ENCODE data around the gene KLHL22. TPM values are rescaled to one million over a fixed set of nuclear protein-coding genes. Genes with fewer than 3 reads are reported as not detected.
"Not testable (repeated sequence)": the region's sequence is repeated elsewhere in the genome, so short reads cannot be mapped to it uniquely, and the experiment has no call there.

The KLHL22 gene
- total RNA-seq, 1 experiment from 2014 or later: 21.2 TPM

DNA sequence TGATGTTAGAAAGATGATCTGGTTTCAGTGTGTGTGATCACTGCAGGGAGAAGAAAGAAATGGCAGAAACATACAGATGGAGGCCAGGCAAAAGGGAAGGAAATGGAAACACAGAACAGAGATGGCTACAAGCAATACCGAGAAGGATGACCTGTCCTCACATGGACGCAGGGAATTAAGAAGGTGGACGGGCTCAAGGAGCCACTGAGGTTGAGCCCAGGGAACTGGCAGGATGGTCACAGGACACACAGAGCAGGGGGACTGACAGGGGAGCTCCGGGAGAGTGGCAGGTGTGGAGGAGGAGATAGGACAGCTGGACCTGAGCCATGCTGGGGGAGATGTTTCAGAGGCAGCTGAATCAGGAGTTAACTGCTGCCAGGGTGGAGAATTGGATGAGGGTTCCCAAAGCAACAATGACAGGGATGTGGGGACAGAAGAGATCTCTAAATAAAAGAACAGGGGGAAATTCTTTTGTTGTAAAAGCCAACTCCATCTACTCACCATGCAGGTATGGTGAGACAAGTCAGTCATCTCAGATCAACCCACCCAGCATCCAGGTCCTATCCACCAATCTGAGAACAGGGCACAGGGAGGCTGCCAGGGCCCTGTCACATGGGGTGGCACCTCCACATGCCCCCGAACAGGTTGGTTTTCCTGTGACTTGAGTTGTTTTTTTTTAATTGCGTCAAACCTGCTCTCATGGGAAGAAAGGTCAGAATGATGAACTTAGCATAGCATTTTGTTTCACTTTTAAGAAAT lies 26.3 kb downstream of the KLHL22 start:
- DNase-seq (ENCODE audit: low read depth): no peak

DNA sequence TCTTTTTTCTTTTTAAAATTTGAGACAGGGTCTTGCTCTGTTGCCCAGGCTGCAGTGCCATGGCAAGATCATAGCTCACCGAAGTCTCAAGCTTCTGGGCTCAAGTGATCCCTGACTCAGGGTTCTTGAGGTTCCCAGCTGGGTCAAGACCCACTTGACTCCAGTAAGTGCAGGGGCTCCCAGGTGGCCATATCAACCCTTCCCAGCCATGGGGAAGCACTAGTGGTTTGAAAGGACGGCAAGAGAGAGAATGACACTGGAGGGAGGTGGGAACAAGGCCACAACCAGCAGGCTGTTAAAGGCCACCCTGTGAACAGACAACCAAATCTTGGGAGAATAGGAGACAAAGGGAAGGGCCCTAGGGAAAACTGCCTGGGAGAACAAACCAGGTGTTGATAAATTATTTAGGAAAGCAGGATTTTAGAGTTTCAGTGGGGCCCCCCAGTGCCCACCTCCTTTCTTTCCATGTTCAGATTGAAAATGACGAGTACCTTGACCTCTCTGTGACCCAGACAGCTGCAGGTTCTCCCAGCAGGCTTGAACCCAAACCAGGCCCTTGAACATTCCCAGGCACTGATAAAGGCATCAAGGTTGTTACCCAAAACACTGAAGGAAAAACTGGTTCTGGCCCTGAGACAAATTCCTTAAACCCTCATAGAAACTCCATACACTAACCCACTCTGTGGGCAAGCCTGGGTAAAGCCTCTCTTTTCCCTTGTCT lies 28.8 kb downstream of the KLHL22 start:
- no peak for DNase-seq (ENCODE audit: low read depth)

DNA sequence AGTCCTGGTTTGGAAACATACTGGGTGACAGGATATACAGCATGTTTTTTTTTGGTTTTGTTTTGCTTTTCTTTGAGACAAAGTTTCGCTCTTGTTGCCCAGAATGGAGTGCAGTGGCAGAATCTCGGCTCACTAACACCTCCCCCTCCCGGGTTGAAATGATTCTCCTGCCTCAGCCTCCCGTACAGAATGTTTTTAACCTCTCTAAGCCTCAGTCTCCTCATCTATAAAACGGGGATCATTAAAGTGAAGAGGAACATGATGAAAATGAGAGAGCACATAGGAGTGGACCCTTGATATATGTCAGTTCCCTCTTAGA lies 29.9 kb downstream of the KLHL22 start:
- DNase-seq (ENCODE audit: low read depth): no peak

- no peak for DNase-seq (ENCODE audit: low read depth)
Measured at GRCh38 chr22:20464912-20465758, 30.5 kb downstream of the KLHL22 start.

DNA sequence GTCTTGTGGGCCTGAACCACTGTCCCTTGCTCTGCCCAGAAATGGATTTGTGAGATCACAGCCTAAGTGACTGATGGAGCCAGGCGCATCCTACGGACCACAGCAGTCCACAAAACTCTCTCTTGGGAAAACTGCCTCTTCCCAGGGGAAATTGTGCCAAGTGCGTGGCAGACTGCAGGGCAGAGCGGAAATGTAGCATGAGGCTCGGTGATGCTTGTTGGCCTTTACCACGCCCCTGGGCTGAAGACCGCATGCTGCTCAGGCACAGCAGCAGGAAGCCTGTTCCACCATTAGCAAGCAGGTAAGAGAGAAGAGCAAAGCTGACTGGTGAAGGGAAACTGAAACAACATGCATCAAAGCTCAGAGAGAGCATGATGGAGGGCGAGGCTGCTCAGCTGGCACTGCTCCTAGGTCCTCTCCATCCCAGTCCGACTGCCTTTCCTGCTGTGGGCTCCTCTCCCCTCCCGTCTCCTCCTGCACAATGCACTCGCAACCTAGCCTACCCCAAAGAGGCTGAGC lies 31.4 kb downstream of the KLHL22 start:
- no peak for DNase-seq (ENCODE audit: low read depth)

DNA sequence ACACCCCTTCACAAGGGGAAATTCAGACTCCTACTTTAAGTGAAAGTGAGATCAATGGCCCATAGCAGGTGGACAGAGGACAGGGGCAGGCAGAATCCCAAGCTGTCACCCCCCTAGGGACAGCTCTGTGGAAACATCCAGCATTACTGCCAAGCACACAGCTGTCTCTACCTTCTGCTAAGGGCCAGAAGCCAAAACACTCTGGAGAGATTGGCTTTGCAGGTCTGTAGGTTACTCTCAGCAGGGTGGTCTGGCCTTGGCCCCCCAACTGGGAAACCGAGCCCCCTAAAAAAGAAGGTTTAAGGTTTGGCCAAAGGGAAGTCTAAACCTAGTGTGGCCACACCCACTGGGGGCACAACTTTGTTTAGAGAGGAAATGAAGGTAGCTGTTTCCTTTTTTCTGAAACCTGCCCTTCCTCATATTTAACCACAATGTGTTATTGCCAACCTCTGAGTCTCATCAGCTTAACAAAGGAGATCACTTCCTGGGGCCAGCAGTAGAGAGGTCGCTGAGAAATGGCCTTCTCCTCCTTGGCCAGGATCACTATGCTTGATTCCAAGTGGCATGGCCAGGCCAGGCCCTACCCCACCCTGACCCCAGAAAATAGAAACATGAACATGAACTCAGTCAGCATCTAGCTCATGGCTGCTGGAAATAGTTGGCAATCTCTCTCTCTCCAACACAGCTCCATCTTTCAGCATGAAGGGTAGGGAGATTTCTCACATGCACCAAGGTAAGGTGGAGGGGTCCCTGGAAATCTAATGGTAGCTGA lies 32.1 kb downstream of the KLHL22 start:
- no peak for DNase-seq (ENCODE audit: low read depth)

DNA sequence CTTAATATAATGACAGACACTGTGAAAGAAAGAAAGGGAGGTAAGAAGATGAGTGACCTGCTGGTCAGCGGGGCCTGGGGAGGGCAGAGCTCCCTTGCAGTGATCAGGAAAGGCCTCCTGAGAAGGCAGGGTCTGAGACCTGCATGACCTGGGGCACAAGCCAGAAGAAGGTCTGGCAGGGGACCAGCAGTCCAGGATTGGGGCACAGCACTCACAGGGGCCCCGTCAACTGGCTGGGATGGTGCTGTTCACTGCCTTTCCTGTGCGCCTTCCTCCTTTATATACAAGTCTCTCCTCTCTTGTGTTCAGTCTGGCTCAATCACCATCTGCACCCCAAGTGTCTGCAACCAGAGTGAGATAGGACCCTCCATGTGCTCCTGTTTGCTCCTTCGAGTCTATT lies 35.7 kb downstream of the KLHL22 start:
- no peak for DNase-seq (ENCODE audit: low read depth)

- no peak for DNase-seq (ENCODE audit: low read depth)
Measured at GRCh38 chr22:20459152-20459542, 36.4 kb downstream of the KLHL22 start.

DNA sequence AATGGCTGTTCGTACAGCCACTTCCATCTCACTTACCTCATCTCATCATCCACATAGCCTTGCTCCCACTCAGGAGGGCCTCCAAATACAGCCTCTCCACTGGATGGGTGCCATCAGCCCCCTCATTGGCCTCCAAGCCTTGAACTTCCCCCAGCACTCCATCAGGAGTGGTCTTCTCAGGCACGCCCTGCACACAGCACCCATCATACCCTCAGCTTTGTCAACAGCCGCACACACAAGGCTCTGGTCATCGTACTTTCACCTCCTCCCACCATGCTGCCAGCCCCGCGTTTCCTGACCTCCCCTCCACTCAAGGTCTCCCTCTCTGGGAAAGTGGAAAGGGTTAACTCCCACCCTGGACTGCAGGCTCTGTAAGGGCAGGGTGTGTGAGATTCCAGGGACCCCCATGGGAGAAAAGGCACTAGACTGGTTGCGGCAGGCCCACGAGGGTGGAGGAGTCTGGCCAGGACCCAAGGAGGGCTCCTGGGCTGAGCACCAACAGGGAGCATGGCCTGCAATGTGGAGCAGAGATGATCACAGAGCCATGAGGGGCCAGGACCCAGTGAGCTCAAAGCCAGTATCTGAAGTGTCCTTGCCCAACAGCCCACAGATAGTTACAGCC lies 37.0 kb downstream of the KLHL22 start:
- no peak for DNase-seq (ENCODE audit: low read depth)

- no peak for DNase-seq (ENCODE audit: low read depth)
Measured at GRCh38 chr22:20457506-20458240, 37.9 kb downstream of the KLHL22 start.

GRCh38 chr22:20456722-20457076 lies 38.9 kb downstream of the KLHL22 start:
- no peak for DNase-seq (ENCODE audit: low read depth)

- peak; percentile 50 for DNase-seq (ENCODE audit: low read depth)
Measured at GRCh38 chr22:20456064-20456721, 39.4 kb downstream of the KLHL22 start.

- DNase-seq (ENCODE audit: low read depth): no peak
Measured at GRCh38 chr22:20455709-20456063, 39.9 kb downstream of the KLHL22 start.

DNA sequence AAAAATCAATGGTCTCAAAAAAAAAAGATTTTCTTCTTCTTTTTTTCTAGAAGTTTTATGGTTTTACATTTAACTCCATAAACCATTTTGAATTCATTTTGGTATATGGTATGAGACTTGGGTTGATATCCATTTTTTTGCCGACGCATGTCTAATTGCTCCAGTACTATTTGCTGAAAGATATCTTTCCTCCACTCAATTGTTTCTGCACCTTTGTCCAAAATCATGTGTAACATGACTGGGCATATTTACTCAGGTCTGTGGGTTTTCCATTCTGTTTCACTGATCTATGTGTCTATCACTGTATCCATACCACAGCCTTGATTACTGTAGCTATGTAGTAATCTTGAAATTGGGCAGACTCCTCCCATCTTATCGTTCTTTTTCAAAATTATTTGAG lies 42.4 kb downstream of the KLHL22 start:
- no peak for DNase-seq (ENCODE audit: low read depth)

DNA sequence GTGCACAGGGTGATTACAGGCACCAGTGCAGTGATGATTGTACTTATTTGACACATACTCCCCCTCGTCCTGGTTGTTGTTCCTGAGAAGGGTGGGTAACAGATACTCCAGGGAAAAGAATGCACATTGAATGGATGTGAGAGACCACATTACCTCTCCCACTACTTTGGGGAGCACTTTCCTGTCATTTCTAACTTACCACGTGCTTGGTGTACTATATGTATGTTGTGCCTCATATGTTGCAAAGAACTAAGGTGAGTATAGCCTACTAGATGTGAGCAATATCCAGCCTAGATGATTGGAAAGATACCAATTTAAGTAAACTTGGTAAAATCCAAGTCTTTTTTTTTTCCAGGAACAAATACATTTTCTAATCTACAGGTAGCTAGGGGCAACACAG lies 43.7 kb downstream of the KLHL22 start:
- DNase-seq (ENCODE audit: low read depth): no peak

DNA sequence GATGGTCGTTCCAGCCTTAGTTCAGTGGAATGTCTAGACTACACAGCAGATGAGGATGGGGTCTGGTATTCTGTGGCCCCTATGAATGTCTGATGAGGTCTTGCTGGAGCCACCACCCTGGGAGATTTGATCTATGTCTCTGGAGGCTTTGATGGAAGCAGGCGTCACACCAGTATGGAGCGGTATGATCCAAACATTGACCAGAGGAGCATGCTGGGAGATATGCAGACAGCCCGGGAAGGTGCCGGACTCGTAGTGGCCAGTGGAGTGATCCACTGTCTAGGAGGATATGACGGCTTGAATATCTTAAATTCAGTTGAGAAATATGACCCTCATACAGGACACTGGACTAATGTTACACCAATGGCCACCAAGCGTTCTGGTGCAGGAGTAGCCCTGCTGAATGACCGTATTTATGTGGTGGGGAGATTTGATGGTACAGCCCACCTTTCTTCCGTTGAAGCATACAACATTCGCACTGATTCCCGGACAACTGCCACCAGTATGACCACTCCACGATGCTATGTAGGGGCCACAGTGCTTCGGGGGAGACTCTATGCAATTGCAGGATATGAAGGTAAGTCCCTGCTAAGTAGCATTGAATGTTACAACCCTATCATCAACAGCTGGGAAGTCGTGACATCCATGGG lies 44.3 kb downstream of the KLHL22 start:
- not testable (repeated sequence) for DNase-seq (ENCODE audit: low read depth)

DNA sequence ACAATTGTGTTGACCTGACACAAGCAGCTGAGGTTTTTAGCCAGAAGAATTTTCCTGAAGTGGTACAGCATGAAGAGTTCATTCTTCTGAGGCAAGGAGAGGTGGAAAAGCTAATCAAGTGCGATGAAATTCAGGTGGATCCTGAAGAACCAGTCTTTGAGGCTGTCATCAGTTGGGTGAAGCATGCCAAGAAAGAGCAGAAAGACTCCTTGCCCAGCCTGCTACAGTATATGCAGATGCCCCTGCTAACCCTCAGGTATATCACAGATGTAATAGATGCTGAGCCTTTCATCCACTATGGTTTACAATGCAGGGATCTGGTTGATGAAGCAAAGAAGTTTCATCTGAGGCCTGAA lies 45.1 kb downstream of the KLHL22 start:
- DNase-seq (ENCODE audit: low read depth): no peak

- no peak for DNase-seq (ENCODE audit: low read depth)
Measured at GRCh38 chr22:20449819-20450550, 45.6 kb downstream of the KLHL22 start.

GRCh38 chr22:20448630-20449029 lies 47.0 kb downstream of the KLHL22 start:
- DNase-seq (ENCODE audit: low read depth): no peak

Measured in M059J (cell line).